ENCODE results near the gene RPUSD2.

GRCh38 chr15:40550341-40551037 lies 18.6 kb upstream of the RPUSD2 start:
- no peak for TF ChIP-seq CTCF (IDR thresholded peaks at IDR 0.05 in 8 of 11, conservative IDR thresholded peaks at IDR 0.05 in 3 of 11)
- peak in 1 of 3 donors; percentile 46 for TF ChIP-seq POLR2AphosphoS5 (IDR thresholded peaks at IDR 0.05)
